T-helper 2 cell (primary cell): Measurements from ENCODE around the gene TMEM256.

Experiments used
- DNase-seq, 5 experiments: peaks; one replicate each; pipeline versions ENCODE4 v3.0.0 to v3.0.0-alpha.2; 2012 to 2022

Gene TMEM256

DNA sequence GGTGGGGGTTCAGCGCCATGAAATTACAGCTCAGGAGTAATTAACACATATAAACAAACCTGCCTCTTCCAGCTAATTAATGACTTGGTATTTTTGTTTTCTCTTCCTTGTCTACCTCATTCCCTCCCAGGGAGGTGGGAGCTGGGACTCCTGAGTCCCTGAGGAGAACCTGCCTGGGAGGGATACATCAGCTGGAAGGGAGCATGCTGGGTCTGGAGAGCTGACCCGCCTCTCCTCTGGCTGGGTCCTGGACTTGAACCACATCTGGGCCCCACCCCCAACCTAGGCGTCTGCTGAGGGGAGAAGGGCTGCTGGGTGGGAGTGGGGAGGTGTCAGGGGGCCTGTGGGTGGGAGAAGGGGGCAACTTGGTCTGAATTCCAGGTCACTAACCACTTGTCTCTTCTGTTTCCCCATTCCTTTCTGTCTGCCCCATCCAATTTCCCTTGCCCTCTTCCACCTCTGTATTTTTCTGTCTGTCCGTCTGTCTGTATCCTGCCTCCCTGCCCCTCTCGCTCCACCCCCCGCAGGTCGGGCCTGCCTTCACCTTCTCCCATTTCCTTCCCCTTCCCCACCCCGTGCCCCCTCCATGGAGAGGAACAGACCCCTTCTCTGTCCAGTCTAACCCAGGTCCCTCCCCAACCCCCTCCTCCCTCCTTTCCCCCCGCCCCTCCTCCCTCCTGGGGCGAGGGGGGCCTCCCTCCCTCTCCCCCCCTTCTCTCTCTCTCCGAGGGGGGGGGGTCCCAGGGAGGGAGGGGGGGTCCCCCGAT is 3.8 kb upstream of the TMEM256 start, which contains the start of gene NLGN2:
Gene NLGN2, plus strand, starts transcription at position 361 of the 767 bp plus-strand sequence. CDS start 411 bp downstream, outside the sequence.
- DNase-seq, result no peak

- no peak for DNase-seq
These were observed 3.2 kb upstream of the TMEM256 start for GRCh38 chr17:7407082-7407481.

DNA sequence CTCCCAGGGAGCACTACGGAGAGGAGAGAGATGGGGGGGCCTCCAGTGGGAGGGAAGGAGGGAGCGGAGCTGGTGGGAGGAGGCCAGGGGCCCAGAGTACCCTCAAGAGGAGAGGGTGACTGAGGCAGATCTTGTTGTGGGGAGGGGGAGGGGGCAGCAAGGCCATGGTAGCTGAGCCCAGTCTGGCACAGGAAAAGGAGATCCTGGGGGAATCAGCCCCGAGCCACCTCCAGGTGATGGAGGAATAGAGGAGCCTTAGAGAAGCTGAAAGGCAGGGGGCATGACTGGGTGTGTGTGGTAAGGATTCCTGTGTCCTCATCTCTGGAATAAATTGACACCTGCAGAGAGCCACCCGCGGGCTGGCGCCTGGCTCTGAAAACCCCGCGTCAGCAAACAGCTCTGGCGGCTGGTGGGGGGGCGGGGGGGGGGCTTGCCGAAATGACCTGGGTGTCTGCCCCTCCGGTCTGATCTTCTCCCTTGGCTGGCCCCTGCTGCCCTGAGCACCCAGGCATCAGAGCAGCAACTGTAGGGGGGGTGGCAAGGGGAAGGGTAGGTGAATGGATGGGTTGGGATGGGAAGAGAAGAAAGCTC is 2.4 kb upstream of the TMEM256 start:
- DNase-seq, result no peak

DNA sequence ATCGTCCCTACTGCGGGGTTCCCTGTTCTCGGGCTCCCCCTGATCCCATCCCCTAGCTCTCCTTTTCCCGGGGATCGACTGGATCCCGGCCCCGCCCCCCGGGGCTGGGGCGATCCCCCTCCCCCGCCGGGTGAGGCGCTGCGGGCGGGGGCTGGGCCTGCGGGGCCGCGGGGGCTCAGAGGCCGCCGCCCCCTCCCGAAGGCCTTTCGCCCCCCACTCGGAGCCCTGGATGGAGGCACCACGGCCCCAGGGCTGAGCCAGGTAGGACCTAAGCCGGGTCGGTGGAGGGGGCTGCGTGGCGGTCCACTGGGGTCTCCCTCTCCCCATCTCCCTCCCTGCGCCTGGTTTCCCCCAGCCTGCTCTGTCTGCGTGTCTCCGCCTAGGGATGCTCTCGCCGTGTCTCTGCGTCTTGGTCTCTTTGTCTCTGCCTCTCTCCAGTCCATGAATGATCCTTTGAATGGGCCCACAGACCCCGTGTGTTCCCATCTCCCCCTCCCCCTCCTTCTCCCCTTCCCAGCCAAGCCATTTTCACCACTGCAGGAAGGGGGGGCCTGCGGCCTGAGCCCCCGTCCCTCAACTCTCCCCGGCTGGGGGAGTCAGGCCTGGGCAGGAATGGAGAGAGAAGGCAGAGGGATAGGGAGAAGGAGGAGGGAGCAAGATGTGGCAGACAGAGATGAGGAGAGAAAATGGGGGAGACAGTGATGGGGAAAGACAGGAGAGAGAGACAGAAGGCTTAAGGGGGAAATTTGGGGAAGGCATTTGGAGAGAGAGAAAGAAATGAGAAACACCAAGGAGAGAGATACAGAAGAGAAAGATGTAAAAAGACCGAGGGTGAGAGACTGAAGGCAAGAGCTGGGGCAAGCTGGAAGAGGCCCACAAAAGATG is 1.7 kb upstream of the TMEM256 start:
- no peak for DNase-seq

DNA sequence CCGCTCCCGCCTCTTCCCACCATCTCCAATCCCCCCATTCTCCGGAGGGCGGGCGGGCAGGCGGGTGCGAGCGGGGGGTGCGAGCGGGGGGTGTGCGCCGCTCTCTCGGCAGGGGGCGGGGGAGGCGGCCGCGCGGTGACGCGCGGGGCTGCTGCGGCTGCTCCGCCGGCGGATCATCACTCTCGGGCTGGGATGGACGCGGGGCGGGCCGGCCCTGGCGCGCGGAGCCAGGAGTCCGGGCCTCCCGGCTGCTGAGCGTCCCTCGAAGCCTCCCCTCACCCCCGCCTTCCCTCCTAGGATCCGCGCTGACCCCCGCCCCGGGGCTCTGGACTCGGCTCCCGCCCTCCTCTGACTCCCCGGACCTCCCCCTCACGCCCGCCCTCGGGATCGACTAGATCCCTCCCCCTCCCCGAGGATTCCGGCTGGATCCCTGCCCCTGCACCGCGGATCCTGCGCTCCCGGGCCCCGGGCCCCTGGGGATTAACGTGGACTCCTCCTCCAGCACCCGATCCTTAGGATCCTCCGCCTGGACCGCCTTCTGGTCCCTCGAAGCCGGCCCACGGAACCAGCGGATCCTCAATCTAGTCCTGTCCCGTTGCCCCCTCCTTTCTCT is 946 bp upstream of the TMEM256 start:
- DNase-seq, result peak in 4 of 5 experiments; percentile 49 to 78 (median 68)

- no peak for DNase-seq
These were observed 245 bp downstream of the TMEM256 start for GRCh38 chr17:7403727-7403976.

DNA sequence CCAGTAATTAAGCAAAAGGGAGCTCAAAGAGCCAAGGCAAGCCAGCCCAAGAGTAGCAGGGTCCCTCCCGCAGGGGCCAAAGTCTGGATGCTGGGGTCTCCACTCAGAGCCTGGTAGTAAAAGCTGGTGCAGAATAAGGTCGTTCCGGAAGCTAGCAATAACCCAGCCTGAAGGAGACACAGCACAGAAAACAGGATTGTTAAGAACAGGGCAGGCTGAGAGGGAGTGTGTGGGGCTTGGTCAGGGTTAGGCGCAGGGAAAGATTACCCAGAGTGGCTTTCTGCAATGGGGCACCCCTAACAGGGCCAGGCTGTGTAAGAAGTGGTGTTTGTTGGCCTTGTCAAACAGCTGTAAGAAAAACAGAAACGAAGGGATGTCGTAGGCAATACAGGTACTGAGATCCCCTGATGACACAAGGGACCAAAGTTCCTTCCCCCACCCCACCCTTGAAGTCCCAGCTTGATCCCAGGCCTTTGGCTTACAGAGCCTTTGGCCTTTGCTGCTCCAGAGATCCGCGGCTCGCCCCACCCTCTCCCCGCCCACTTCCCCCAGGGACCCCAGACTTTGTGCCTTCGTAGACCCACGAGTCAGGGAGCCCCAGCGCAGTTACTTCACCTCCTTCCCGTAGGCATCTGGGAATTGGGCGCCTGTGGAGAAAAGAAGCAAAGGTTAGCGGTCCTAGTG is 712 bp downstream of the TMEM256 start:
- DNase-seq, result peak in 1 of 5 experiments; percentile 24

DNA sequence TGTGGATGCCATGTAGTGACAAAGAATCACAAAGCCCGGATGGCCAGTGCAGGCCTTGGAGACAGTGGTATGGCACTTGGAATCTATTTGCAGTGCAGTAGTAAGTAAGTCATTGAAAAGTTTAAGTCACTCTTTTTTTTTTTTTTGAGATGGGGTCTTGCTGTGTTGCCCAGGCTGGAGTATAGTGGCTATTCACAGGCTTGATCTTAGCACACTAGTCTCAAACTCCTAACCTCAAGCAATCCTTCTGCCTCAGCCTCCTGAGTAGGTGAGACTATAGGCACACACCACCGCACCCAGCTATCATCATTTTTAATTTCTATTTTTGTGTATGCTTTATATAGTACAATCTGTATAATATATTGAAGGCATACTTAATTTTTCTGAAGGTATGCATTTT is 5.3 kb downstream of the TMEM256 start:
- no peak for DNase-seq

GRCh38 chr17:7396147-7396546 is 7.8 kb downstream of the TMEM256 start:
- no peak for DNase-seq

DNA sequence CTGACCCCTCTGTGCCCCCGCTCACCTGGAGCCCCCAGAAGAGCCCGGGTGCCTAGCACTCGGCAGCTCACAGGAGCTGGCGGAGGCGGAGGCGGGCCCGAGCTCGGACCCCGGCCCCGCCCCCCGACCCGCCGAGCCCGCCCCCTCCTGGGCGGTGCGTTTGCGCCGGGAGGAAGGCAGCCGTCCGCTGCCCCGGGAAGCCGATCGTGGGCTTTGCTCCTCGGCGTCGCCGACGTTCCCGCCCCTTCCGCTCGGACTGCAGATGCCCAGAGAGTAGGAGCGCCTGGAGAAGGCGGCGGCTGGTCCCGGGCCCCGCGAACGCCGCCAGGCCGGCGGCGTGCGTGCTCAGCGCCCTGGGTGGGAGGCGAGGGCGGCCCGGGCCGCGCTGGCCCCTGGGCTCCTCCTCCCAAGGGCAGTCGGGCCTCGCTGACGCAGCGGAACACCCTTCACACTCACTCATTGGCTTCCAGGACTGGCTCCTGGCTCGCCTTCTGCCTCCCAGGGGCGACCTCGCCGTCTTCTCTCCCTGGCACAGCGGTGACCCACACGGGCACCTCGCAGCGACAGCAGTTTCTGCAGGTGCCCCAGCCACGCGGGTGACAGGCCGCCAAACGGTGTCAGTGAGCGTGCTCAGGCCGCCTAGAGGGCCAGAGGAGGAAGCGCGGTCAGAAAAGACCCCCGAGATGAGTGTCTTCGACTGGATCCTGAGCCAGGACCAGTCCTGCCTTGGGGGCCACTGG is 9.3 kb downstream of the TMEM256 start, which contains the start of gene PLSCR3:
Gene PLSCR3, minus strand, starts transcription at position 74 of the 740 bp plus-strand sequence. CDS start 415 bp downstream, outside the sequence.
- DNase-seq, result peak; percentile 71 to 81 (median 74)

DNA sequence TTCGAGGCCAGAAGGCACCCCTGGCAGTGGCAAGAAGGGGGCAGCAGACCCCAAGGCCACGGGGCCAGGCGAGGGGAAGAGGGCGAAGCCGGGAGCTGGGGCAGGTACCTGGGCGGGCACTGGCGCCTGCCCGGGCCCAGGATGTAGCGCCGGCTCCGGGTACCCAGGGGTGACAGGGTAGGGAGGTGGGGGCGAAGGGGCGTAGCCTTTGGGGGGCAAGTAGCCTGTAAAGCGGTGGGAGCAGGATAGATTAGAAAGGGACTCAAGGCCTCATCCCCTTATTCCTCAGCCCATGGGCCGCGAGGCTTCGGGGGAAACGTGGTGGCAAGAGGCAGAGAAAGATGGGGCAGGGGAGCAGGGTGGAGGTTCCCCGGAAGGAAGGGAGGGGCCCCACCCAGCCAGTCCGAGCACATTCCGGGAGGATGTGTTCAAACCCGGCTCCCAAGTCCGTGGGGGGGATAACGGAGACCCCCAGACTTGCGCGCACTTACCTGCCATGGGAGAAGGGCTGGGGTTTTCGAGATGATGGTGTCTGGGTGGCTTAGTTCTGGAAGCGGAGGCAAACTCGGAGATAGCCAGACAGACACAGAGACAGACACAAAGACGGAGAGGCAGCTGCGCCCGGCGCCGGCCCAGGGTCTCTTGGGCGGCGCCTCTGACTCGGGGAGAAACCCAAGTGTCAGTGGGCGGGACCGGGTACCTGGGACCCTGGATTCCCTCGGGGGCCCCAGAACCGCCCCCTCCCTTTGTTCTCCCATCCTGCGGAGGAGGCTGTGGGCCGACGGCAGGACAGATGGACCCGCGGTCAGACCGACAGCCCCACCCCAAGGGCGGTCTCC is 10.1 kb downstream of the TMEM256 start:
- peak; percentile 37 to 72 (median 59) for DNase-seq

DNA sequence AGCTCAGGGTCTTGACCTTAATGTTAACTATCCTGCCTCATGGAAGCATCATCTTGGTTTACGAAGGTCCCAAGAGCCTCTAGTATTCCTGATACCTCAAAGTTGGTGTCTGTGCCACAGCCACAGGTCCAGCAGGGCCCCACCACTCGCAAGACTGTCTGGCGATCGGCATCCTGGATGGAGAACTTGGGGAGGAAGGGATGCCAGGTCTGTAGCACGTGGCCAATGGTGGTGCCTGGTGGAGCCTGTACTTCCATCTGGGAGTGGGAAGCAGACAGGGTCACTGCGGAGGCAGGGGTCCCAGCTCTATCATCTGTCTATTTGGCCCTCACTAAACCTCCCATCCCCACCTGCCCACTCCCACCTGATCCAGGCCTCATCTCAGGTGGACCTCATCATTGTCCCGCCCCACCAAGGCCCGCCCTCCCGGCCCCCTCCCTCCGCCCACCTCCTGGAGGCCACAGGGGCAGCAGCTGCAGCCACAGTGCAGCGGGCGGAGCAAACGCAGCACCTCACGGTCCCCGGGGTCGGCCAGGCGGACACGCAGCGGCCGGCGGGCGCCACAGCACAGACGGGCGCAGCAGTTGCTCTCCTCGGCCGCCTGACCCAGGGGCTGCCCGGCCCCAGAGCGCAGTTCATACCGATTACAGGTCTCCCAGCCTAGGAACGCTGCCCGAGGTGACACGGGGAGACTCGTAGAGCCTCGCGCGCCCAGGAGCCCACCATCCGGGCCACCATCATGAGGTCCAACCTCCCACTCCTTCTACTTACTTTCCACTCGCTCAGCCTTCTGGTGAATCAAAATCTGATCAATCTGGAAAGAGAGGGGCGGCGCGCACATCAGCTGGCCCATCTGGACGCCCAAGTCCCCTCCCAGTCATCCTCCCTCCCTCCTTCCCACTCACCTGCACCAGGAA is 10.9 kb downstream of the TMEM256 start:
- DNase-seq, result no peak

DNA sequence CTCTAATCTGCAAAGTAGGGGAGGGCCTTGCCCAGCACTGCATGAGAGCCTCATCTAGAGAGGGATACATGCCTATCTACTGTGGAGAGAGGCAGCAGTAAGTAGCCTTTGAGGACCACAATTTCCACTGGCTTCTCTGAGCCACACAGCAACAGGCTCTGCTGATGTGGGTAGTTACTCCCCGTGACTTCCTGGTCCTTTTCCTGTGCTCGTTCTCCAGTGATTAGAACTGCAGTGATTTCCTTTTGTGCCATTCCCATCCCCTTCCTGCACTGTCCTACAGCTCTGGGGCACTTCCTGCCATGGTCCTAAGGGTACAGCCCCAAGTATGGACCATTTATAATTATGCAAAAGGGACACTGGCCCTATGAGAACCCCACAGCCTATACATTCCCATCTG is 12.6 kb downstream of the TMEM256 start:
- DNase-seq, result no peak

DNA sequence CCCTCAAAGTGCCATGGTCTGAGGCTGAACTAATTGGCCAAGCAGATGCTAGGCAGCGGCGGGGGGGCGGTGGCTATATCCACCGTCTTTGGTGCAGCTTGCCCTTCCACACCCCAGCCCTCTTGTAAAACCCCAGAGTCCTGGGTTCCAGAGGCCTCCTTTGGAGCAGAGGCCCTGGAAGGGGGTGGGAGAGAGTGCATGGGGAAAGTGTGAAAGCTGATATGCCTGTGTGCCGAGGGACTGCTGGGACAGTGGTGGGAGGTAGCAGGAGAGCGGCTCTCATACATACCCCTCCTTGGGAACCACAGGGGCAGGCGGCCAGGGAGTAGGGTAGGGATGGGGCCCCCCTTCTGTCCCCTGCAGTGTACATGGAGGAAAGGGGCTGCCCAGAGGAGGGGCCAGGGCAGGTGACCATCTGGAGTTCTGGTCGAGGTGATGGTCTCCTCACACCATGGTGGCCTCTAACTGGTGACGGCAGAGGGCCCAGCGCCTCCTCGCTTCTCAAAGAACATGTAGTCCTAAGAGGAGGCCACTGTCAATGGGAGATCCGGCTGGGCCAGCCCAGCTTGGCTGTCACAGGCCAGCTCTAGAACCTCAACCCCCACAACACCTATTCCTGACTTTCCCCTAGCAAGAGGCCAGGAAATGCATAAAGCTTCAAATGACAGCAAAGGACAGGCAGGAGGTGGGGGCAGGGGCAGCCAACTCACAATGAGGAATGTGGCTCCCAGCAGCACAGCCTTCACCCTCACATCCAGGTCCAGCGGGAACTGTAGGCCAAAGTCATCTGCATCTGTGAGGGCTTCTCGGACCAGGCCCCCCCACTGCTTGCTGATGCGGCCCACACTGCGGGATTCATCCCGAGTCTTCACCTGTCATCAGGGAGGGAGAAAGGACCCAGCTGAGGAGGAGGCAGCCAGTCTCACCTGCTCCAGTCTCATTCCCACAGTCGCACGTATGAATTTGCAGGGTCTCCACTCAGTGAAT is 13.7 kb downstream of the TMEM256 start:
- DNase-seq, result no peak

GRCh38 chr17:7388856-7389255 is 15.0 kb downstream of the TMEM256 start:
- DNase-seq, result no peak

GRCh38 chr17:7384489-7385081 is 19.3 kb downstream of the TMEM256 start:
- no peak for DNase-seq

- peak; percentile 61 to 85 (median 75) for DNase-seq
These were observed 20.0 kb downstream of the TMEM256 start for GRCh38 chr17:7383742-7384488.
